Activated CD4-positive, alpha-beta T cell treated with anti-CD3 and anti-CD28 coated beads, Interleukin-2, amount 50 U/mL, for 4 hours (primary cell): ENCODE data around the gene POLR2A.
A peak's percentile ranks its signal among the peaks of the same experiment; 100 is the strongest.

Experiments
- DNase-seq, 2 experiments: peaks; one replicate each; pipeline ENCODE4 v3.0.0-alpha.2; 2020

POLR2A gene

GRCh38 chr17:7484067-7484918 lies at the start of gene POLR2A:
Gene POLR2A, plus strand, starts transcription at chr17:7484366.
- peak; percentile 97 to 98 for DNase-seq

- peak; percentile 49 to 53 for DNase-seq
These were observed 48.2 kb upstream of the POLR2A start for GRCh38 chr17:7435676-7436555.

- peak; percentile 69 to 74 for DNase-seq
These were observed 47.4 kb upstream of the POLR2A start for GRCh38 chr17:7436556-7437368.

GRCh38 chr17:7437369-7437863 lies 46.8 kb upstream of the POLR2A start:
- DNase-seq, result no peak

GRCh38 chr17:7437950-7438614 lies 46.1 kb upstream of the POLR2A start:
- DNase-seq, result peak; percentile 51 to 60

- no peak for DNase-seq
These were observed 45.3 kb upstream of the POLR2A start for GRCh38 chr17:7438656-7439460.

- DNase-seq, result no peak
These were observed 44.6 kb upstream of the POLR2A start, which contains the start of gene FGF11 for GRCh38 chr17:7439462-7440112. Gene FGF11, plus strand, starts transcription at chr17:7439512. Its CDS starts 109 bp downstream, at chr17:7439621.

GRCh38 chr17:7440113-7440833 lies 43.9 kb upstream of the POLR2A start:
- no peak for DNase-seq

GRCh38 chr17:7440834-7441195 lies 43.4 kb upstream of the POLR2A start:
- no peak for DNase-seq

GRCh38 chr17:7441266-7441665 lies 42.9 kb upstream of the POLR2A start:
- no peak for DNase-seq

GRCh38 chr17:7442142-7442541 lies 42.0 kb upstream of the POLR2A start:
- no peak for DNase-seq

- no peak for DNase-seq
These were observed 40.4 kb upstream of the POLR2A start for GRCh38 chr17:7443499-7444485.

- DNase-seq, result no peak
These were observed 39.2 kb upstream of the POLR2A start, which contains the start of gene CHRNB1 for GRCh38 chr17:7444682-7445618. Gene CHRNB1, plus strand, starts transcription at chr17:7445061. Its CDS starts 67 bp downstream, at chr17:7445128.

- no peak for DNase-seq
These were observed 38.6 kb upstream of the POLR2A start for GRCh38 chr17:7445619-7445968.

- no peak for DNase-seq
These were observed 35.7 kb upstream of the POLR2A start for GRCh38 chr17:7448461-7448860.

- no peak for DNase-seq
These were observed 24.1 kb upstream of the POLR2A start for GRCh38 chr17:7459961-7460545.
